Spleen (tissue), 11 donors: ENCODE data around the gene ZNF90. TPM values are rescaled to one million over a fixed set of nuclear protein-coding genes. Genes with fewer than 3 reads are reported as not detected.
"Not testable (repeated sequence)": the region's sequence is repeated elsewhere in the genome, so short reads cannot be mapped to it uniquely, and the experiment has no call there.

Experiments used
- DNase-seq: peaks from one replicate; pipeline ENCODE4 v3.0.0-alpha.2; 2020
- H3K27ac ChIP-seq, 8 donors: fragments of 200-600 bp; sonication (generic) in 7 of 8; 1 replicate in 4 of 8; 2 replicates in 4 of 8; pipeline versions ENCODE4 v1.5.0 to v1.8.0; 2016 to 2021; ENCODE audit warnings: inconsistent platforms in 4 of 8, mild to moderate bottlenecking in 4 of 8, moderate library complexity in 1 of 8
- H3K27me3 ChIP-seq, 7 donors: fragments of 200-600 bp; sonication (generic) in 6 of 7; replicated peaks in 1 of 7; 1 replicate in 4 of 7; 2 replicates in 3 of 7; pipeline versions ENCODE4 v1.5.0 to v1.8.0; 2016 to 2021; ENCODE audit warnings: inconsistent platforms in 3 of 7, mild to moderate bottlenecking in 1 of 7
- H3K36me3 ChIP-seq, 6 donors: fragments of 200-600 bp; sonication (generic) in 5 of 6; 1 replicate in 4 of 6; 2 replicates in 2 of 6; pipeline versions ENCODE4 v1.5.0 to v1.8.0; 2016 to 2021; ENCODE audit warnings: inconsistent platforms in 2 of 6
- H3K4me1 ChIP-seq, 6 donors: fragments of 200-600 bp; sonication (generic) in 5 of 6; 1 replicate in 3 of 6; 2 replicates in 3 of 6; pipeline versions ENCODE4 v1.5.0 to v1.8.0; 2016 to 2021; ENCODE audit warnings: inconsistent platforms in 3 of 6
- H3K4me3 ChIP-seq, 8 donors: fragments of 200-600 bp; sonication (generic) in 7 of 8; 1 replicate in 4 of 8; 2 replicates in 4 of 8; pipeline versions ENCODE4 v1.5.0 to v1.8.0; 2016 to 2021; ENCODE audit warnings: inconsistent platforms in 4 of 8, mild to moderate bottlenecking in 4 of 8, moderate library complexity in 2 of 8
- H3K9me3 ChIP-seq, 8 donors: fragments of 200-600 bp; sonication (generic) in 7 of 8; 1 replicate in 4 of 8; 2 replicates in 4 of 8; pipeline versions ENCODE4 v1.5.0 to v1.8.0; 2016 to 2021; ENCODE audit warnings: inconsistent platforms in 4 of 8
- POLR2A ChIP-seq, 3 donors: fragments of 450-650 bp; IDR thresholded peaks; one replicate each; pipeline ENCODE4 v1.5.1; 2017; ENCODE audit warnings: antibody characterized with exemption in 3 of 3, mild to moderate bottlenecking in 1 of 3
- POLR2AphosphoS5 ChIP-seq, 3 donors: sonication (generic); formaldehyde crosslinking; IDR thresholded peaks; one replicate each; pipeline ENCODE4 v1.5.1; 2017; ENCODE audit warnings: antibody characterized with exemption in 3 of 3
- WGBS, 5 donors: extraction: QIAGEN DNeasy Blood & Tissue Kit in 3 of 5; methylation state at CpG; one replicate each; pipeline versions ENCODE4 v1.1.5 to v1.1.7; 2013 to 2018; 5-methylcytosine and 5-hydroxymethylcytosine counted together
- intact Hi-C: fragments of 100-400 bp; cut with DNase I; formaldehyde crosslinking; loops from one replicate; pipeline ENCODE4 v1.15.0; 2023; ENCODE audit warnings: low total_unique reads
- polyA plus RNA-seq, 3 donors: library from polyadenylated mRNA; stranded (reverse); fragments of 200-250 nt; gene quantifications; one replicate each; pipeline ENCODE4 v1.2.1, GENCODE V29; 2013
- total RNA-seq, 7 donors: library from RNA; depleted of rRNA in 3 of 7; stranded (reverse); fragments of >200 nt in 3 of 7; fragmentation: NEBNext Ultra II Directional in 4 of 7; extraction: Animal tissue kit (Norgen Biotek cat#: 25700) in 4 of 7; gene quantifications; one replicate each; pipeline versions ENCODE4 v1.1.0 to v1.2.1, GENCODE V29; 2016 to 2021
- TF ChIP-seq, protein P1 (sequence below), 11 experiments: fragments of 200-600 bp in 7 of 11; fragments of 450-650 bp in 4 of 11; sonication (generic) in 4 of 11; IDR thresholded peaks in 8 of 11; conservative IDR thresholded peaks in 3 of 11; 1 replicate in 7 of 11; 2 replicates in 4 of 11; pipeline versions ENCODE4 v1.4.0 to v1.8.0; 2016 to 2021; ENCODE audit warnings: antibody characterized with exemption in 11 of 11, inconsistent platforms in 4 of 11, mild to moderate bottlenecking in 1 of 11
- donor health status: healthy with polysubstance abuse.
- donor health status: DM: no; HTN: no; CAD: no; lungs with moderate emphysema.
- donor health status: DM: no; HTN: no; CAD: no.
- donor health status: Bipolar disorder and iron deficiency.
- donor health status: healthy.
- donor health status: DM: no; HTN: no; CAD: no.
- donor health status: DM: yes; HTN: yes; CAD: no.

Gene ZNF90
- total and polyA plus RNA-seq, 10 donors = 2.7 to 12.3 (median 4.6) TPM

- Histone ChIP-seq H3K4me3 (no peak overlapping the region), H3K27ac (no peak overlapping the region), H3K9me3 (peaks cover 0 to 32% (median 0%) of the 10 kb centered on the region in 8 donors), H3K4me1 (no peaks in the 10 kb centered on the region), H3K27me3 (peaks cover 0 to 22% (median 8%) of the 10 kb centered on the region in 7 donors), H3K36me3 (no peaks in the 10 kb centered on the region)
- intact Hi-C loops = no loop called here
- 17 to 25% (median 23%) methylated on average over 9 of the region's 9 CpGs for WGBS, 5 donors
- no peak for TF ChIP-seq POLR2AphosphoS5 (IDR thresholded peaks at IDR 0.05)
- TF ChIP-seq, protein P1, sequence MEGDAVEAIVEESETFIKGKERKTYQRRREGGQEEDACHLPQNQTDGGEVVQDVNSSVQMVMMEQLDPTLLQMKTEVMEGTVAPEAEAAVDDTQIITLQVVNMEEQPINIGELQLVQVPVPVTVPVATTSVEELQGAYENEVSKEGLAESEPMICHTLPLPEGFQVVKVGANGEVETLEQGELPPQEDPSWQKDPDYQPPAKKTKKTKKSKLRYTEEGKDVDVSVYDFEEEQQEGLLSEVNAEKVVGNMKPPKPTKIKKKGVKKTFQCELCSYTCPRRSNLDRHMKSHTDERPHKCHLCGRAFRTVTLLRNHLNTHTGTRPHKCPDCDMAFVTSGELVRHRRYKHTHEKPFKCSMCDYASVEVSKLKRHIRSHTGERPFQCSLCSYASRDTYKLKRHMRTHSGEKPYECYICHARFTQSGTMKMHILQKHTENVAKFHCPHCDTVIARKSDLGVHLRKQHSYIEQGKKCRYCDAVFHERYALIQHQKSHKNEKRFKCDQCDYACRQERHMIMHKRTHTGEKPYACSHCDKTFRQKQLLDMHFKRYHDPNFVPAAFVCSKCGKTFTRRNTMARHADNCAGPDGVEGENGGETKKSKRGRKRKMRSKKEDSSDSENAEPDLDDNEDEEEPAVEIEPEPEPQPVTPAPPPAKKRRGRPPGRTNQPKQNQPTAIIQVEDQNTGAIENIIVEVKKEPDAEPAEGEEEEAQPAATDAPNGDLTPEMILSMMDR (IDR thresholded peaks at IDR 0.05 in 8 of 11, conservative IDR thresholded peaks at IDR 0.05 in 3 of 11) = no peak
- DNase-seq = no peak
These were observed 9.9 kb upstream of the ZNF90 start for GRCh38 chr19:20067943-20068342.

GRCh38 chr19:20068559-20068958 lies 9.2 kb upstream of the ZNF90 start:
- Histone ChIP-seq H3K27me3 (peaks cover 0 to 22% (median 8%) of the 10 kb centered on the region in 7 donors), H3K9me3 (peaks cover 0 to 32% (median 0%) of the 10 kb centered on the region in 8 donors)
- H3K4me3 ChIP-seq, H3K4me1 ChIP-seq, H3K27ac ChIP-seq, H3K36me3 ChIP-seq, intact Hi-C loops, DNase-seq: not testable (repeated sequence)
- 28 to 46% (median 35%) methylated on average over 7 of the region's 7 CpGs for WGBS, 5 donors

GRCh38 chr19:20070691-20071090 lies 7.1 kb upstream of the ZNF90 start:
- no peak for TF ChIP-seq POLR2A (IDR thresholded peaks at IDR 0.05)
- no peak for TF ChIP-seq POLR2AphosphoS5 (IDR thresholded peaks at IDR 0.05)
- TF ChIP-seq, protein P1 (IDR thresholded peaks at IDR 0.05 in 8 of 11, conservative IDR thresholded peaks at IDR 0.05 in 3 of 11) = no peak
- no peak overlapping the region for H3K4me3 ChIP-seq
- intact Hi-C loops = no loop called here
- DNase-seq = no peak
- no peak overlapping the region for H3K27ac ChIP-seq
- WGBS, 5 donors = 62 to 80% (median 65%) methylated on average over 2 of the region's 2 CpGs
- H3K9me3 ChIP-seq = peaks cover 0 to 33% (median 0%) of the 10 kb centered on the region in 8 donors
- H3K27me3 ChIP-seq = peaks cover 0 to 22% (median 8%) of the 10 kb centered on the region in 7 donors
- no peaks in the 10 kb centered on the region for H3K36me3 ChIP-seq
- H3K4me1 ChIP-seq = no peaks in the 10 kb centered on the region

DNA sequence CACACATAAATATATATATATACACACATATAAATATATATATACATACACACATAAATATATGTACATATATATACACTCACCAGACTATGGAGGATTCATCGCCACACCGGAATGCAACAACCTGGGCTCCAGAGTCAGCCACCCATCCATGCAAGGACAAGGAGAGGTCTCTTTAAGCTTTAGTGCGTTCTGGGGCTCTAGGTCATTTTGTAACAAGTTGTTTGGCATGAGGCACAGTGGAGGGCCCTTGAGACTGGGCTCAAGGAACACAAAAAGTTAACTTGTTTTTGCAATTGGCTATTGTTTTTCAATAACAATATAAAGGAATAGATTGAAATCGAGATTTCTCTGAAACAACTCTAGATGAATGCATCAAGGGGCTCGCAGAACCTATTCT lies 4.9 kb upstream of the ZNF90 start:
- TF ChIP-seq POLR2A (IDR thresholded peaks at IDR 0.05) (no peak), POLR2AphosphoS5 (IDR thresholded peaks at IDR 0.05) (no peak)
- TF ChIP-seq, protein P1 (IDR thresholded peaks at IDR 0.05 in 8 of 11, conservative IDR thresholded peaks at IDR 0.05 in 3 of 11) = no peak
- H3K4me3 ChIP-seq = no peak overlapping the region
- no peak overlapping the region for H3K27ac ChIP-seq
- H3K36me3 ChIP-seq = no peaks in the 10 kb centered on the region
- DNase-seq = no peak
- 84 to 93% (median 91%) methylated on average over 5 of the region's 5 CpGs for WGBS, 5 donors
- intact Hi-C loops = no loop called here
- H3K4me1 ChIP-seq = peaks cover 0 to 7% (median 4%) of the 10 kb centered on the region in 6 donors
- peaks cover 0 to 24% (median 0%) of the 10 kb centered on the region in 8 donors for H3K9me3 ChIP-seq
- H3K27me3 ChIP-seq = peaks cover 0 to 11% (median 5%) of the 10 kb centered on the region in 7 donors
